ENCODE data around the gene PRX. TPM values are rescaled to one million over a fixed set of nuclear protein-coding genes. Genes with fewer than 3 reads are reported as not detected.
"Not testable (repeated sequence)": the region's sequence is repeated elsewhere in the genome, so short reads cannot be mapped to it uniquely, and the experiment has no call there.

Gene PRX
- total RNA-seq, 2 donors from 2014 or later = 3.4 to 3.7 TPM

GRCh38 chr19:40383668-40384248, 29.4 kb downstream of the PRX start:
- no peak overlapping the region for H3K27ac Mint-ChIP-seq

GRCh38 chr19:40381321-40381720, 31.9 kb downstream of the PRX start:
- H3K4me3 Mint-ChIP-seq = no peak overlapping the region
- no peak for ATAC-seq (replicated peaks in 1 of 2)

More at GRCh38 chr19:40383668-40384248, 29.4 kb downstream of the PRX start:
- no peaks in the 10 kb centered on the region for H3K9me3 Mint-ChIP-seq
- DNase-seq (no peak), ATAC-seq (replicated peaks in 1 of 2) (no peak)
- H3K4me3 Mint-ChIP-seq = no peak overlapping the region
- no peaks in the 10 kb centered on the region for H3K27me3 Mint-ChIP-seq (ENCODE audit: low read depth)
- no peaks in the 10 kb centered on the region for H3K4me1 Mint-ChIP-seq (ENCODE audit: low read depth)
- H3K36me3 Mint-ChIP-seq (ENCODE audit: insufficient read depth in 2 of 2) = no peaks in the 10 kb centered on the region

GRCh38 chr19:40380199-40381037, 32.8 kb downstream of the PRX start:
- no peak overlapping the region for H3K4me3 Mint-ChIP-seq
- H3K4me1 Mint-ChIP-seq (ENCODE audit: low read depth) = no peaks in the 10 kb centered on the region
- no peaks in the 10 kb centered on the region for H3K9me3 Mint-ChIP-seq
- no peak overlapping the region for H3K27ac Mint-ChIP-seq
- ATAC-seq (replicated peaks in 1 of 2) = no peak
- no peak for DNase-seq
- H3K36me3 Mint-ChIP-seq (ENCODE audit: insufficient read depth in 2 of 2) = no peaks in the 10 kb centered on the region
- H3K27me3 Mint-ChIP-seq (ENCODE audit: low read depth) = no peaks in the 10 kb centered on the region

More at GRCh38 chr19:40381321-40381720, 31.9 kb downstream of the PRX start:
- Mint-ChIP-seq H3K27ac (no peak overlapping the region), H3K36me3 (ENCODE audit: insufficient read depth in 2 of 2) (no peaks in the 10 kb centered on the region), H3K9me3 (no peaks in the 10 kb centered on the region), H3K4me1 (ENCODE audit: low read depth) (no peaks in the 10 kb centered on the region), H3K27me3 (ENCODE audit: low read depth) (no peaks in the 10 kb centered on the region)
- DNase-seq = no peak

GRCh38 chr19:40379446-40380198, 33.6 kb downstream of the PRX start:
- no peaks in the 10 kb centered on the region for H3K9me3 Mint-ChIP-seq
- DNase-seq (no peak), ATAC-seq (replicated peaks in 1 of 2) (no peak)
- no peaks in the 10 kb centered on the region for H3K36me3 Mint-ChIP-seq (ENCODE audit: insufficient read depth in 2 of 2)
- H3K4me1 Mint-ChIP-seq (ENCODE audit: low read depth) = no peaks in the 10 kb centered on the region
- no peak overlapping the region for H3K27ac Mint-ChIP-seq
- H3K4me3 Mint-ChIP-seq = no peak overlapping the region
- no peaks in the 10 kb centered on the region for H3K27me3 Mint-ChIP-seq (ENCODE audit: low read depth)

- no peak overlapping the region for H3K27ac Mint-ChIP-seq
- no peaks in the 10 kb centered on the region for H3K9me3 Mint-ChIP-seq
- no peaks in the 10 kb centered on the region for H3K27me3 Mint-ChIP-seq (ENCODE audit: low read depth)
- H3K4me1 Mint-ChIP-seq (ENCODE audit: low read depth) = no peaks in the 10 kb centered on the region
- no peaks in the 10 kb centered on the region for H3K36me3 Mint-ChIP-seq (ENCODE audit: insufficient read depth in 2 of 2)
- no peak overlapping the region for H3K4me3 Mint-ChIP-seq
- no peak for ATAC-seq (replicated peaks in 1 of 2)
- DNase-seq = no peak
Observed at GRCh38 chr19:40378509-40378908, 34.7 kb downstream of the PRX start.

GRCh38 chr19:40377876-40378385, 35.2 kb downstream of the PRX start:
- Mint-ChIP-seq H3K4me1 (ENCODE audit: low read depth) (no peaks in the 10 kb centered on the region), H3K27me3 (ENCODE audit: low read depth) (no peaks in the 10 kb centered on the region), H3K36me3 (ENCODE audit: insufficient read depth in 2 of 2) (no peaks in the 10 kb centered on the region), H3K4me3 (no peak overlapping the region), H3K27ac (no peak overlapping the region), H3K9me3 (no peaks in the 10 kb centered on the region)
- ATAC-seq (replicated peaks in 1 of 2) = no peak
- no peak for DNase-seq

GRCh38 chr19:40376286-40376862, 36.8 kb downstream of the PRX start:
- H3K4me3 Mint-ChIP-seq = no peak overlapping the region
- H3K9me3 Mint-ChIP-seq = no peaks in the 10 kb centered on the region
- H3K27me3 Mint-ChIP-seq (ENCODE audit: low read depth) = no peaks in the 10 kb centered on the region
- no peak for ATAC-seq (replicated peaks in 1 of 2)
- no peak overlapping the region for H3K27ac Mint-ChIP-seq
- H3K36me3 Mint-ChIP-seq (ENCODE audit: insufficient read depth in 2 of 2) = no peaks in the 10 kb centered on the region
- no peak for DNase-seq
- no peaks in the 10 kb centered on the region for H3K4me1 Mint-ChIP-seq (ENCODE audit: low read depth)

GRCh38 chr19:40374084-40374483, 39.1 kb downstream of the PRX start:
- Mint-ChIP-seq H3K4me3 (no peak overlapping the region), H3K27me3 (ENCODE audit: low read depth) (no peaks in the 10 kb centered on the region), H3K27ac (no peak overlapping the region), H3K4me1 (ENCODE audit: low read depth) (no peaks in the 10 kb centered on the region), H3K9me3 (no peaks in the 10 kb centered on the region), H3K36me3 (ENCODE audit: insufficient read depth in 2 of 2) (peaks cover 0 to 2% of the 10 kb centered on the region in 2 donors)
- DNase-seq (no peak), ATAC-seq (replicated peaks in 1 of 2) (no peak)

- H3K9me3 Mint-ChIP-seq = no peaks in the 10 kb centered on the region
- H3K4me1 Mint-ChIP-seq (ENCODE audit: low read depth) = no peaks in the 10 kb centered on the region
- H3K4me3 Mint-ChIP-seq = no peak overlapping the region
- DNase-seq (no peak), ATAC-seq (replicated peaks in 1 of 2) (no peak)
- H3K27ac Mint-ChIP-seq = no peak overlapping the region
- H3K36me3 Mint-ChIP-seq (ENCODE audit: insufficient read depth in 2 of 2) = peaks cover 0 to 2% of the 10 kb centered on the region in 2 donors
- H3K27me3 Mint-ChIP-seq (ENCODE audit: low read depth) = no peaks in the 10 kb centered on the region
Observed at GRCh38 chr19:40371802-40372122, 41.4 kb downstream of the PRX start.

- DNase-seq (no peak), ATAC-seq (replicated peaks in 1 of 2) (no peak)
- no peaks in the 10 kb centered on the region for H3K9me3 Mint-ChIP-seq
- H3K36me3 Mint-ChIP-seq (ENCODE audit: insufficient read depth in 2 of 2) = peaks cover 0 to 2% of the 10 kb centered on the region in 2 donors
- H3K27me3 Mint-ChIP-seq (ENCODE audit: low read depth) = no peaks in the 10 kb centered on the region
- H3K27ac Mint-ChIP-seq = no peak overlapping the region
- H3K4me3 Mint-ChIP-seq = no peak overlapping the region
- H3K4me1 Mint-ChIP-seq (ENCODE audit: low read depth) = no peaks in the 10 kb centered on the region
Observed at GRCh38 chr19:40370997-40371801, 42.0 kb downstream of the PRX start.

- H3K4me1 Mint-ChIP-seq (ENCODE audit: low read depth); DNase-seq; H3K27me3 Mint-ChIP-seq (ENCODE audit: low read depth); H3K9me3 Mint-ChIP-seq; H3K36me3 Mint-ChIP-seq (ENCODE audit: insufficient read depth in 2 of 2); ATAC-seq (replicated peaks in 1 of 2); H3K27ac Mint-ChIP-seq; H3K4me3 Mint-ChIP-seq: not testable (repeated sequence)
Observed at GRCh38 chr19:40370253-40370652, 42.9 kb downstream of the PRX start.

- DNase-seq = no peak
- H3K4me1 Mint-ChIP-seq (ENCODE audit: low read depth) = peaks cover 8% of the 10 kb centered on the region
- H3K27me3 Mint-ChIP-seq (ENCODE audit: low read depth) = no peaks in the 10 kb centered on the region
- ATAC-seq (replicated peaks in 1 of 2) = no peak
- peaks cover 0 to 2% of the 10 kb centered on the region in 2 donors for H3K36me3 Mint-ChIP-seq (ENCODE audit: insufficient read depth in 2 of 2)
- no peak overlapping the region for H3K4me3 Mint-ChIP-seq
- H3K27ac Mint-ChIP-seq = no peak overlapping the region
- H3K9me3 Mint-ChIP-seq = no peaks in the 10 kb centered on the region
Observed at GRCh38 chr19:40369797-40370196, 43.4 kb downstream of the PRX start.
